Measurements from ENCODE around the gene DENND6A.

DNA sequence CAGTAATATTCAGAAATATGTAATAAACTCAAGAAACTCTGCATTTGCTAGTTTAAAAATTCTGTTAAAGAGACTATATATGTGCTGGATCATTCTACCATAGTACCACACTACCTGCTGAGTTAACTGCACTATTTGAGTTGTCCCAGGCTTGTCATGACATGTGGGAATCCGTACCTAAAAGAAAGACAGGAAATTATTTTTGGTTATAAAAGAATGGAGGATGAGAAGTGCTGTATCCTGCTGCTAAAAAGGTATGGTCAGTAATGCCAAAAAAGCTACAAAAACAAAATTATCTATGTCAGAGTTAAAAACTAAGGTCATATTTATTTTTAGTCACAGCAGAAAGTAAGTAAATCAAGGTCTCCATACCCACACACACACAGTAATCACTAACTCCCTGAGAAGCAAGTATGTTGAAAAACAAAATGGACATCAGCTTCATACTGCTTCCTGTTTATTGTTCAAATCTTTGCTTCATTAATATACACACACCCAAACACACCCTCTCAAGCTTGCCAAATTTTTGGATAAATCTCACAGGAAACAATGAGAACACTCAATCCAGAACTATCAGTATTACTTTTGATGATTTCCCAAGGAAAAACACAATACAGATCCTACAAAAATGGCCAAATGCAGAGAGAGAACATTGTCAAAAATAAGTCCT is 33.7 kb downstream of the DENND6A start:
- TF ChIP-seq, protein P1, sequence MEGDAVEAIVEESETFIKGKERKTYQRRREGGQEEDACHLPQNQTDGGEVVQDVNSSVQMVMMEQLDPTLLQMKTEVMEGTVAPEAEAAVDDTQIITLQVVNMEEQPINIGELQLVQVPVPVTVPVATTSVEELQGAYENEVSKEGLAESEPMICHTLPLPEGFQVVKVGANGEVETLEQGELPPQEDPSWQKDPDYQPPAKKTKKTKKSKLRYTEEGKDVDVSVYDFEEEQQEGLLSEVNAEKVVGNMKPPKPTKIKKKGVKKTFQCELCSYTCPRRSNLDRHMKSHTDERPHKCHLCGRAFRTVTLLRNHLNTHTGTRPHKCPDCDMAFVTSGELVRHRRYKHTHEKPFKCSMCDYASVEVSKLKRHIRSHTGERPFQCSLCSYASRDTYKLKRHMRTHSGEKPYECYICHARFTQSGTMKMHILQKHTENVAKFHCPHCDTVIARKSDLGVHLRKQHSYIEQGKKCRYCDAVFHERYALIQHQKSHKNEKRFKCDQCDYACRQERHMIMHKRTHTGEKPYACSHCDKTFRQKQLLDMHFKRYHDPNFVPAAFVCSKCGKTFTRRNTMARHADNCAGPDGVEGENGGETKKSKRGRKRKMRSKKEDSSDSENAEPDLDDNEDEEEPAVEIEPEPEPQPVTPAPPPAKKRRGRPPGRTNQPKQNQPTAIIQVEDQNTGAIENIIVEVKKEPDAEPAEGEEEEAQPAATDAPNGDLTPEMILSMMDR (IDR thresholded peaks at IDR 0.05): no peak
- no peak for TF ChIP-seq POLR2A (IDR thresholded peaks at IDR 0.05)

All from sigmoid colon (tissue), 3 donors.